Activated CD4-positive, alpha-beta T cell treated with anti-CD3 and anti-CD28 coated beads, Interleukin-2, amount 10 ng/mL, durations not matched to agents 7 days and 5 days (primary cell): Measurements from ENCODE around the gene LPIN1. TPM values are rescaled to one million over a fixed set of nuclear protein-coding genes. Genes with fewer than 3 reads are reported as not detected.
"Not testable (repeated sequence)": the region's sequence is repeated elsewhere in the genome, so short reads cannot be mapped to it uniquely, and the experiment has no call there.

Experiments
- CTCF ChIA-PET: fragments of 350-600 bp; sonication (Branson Sonifier 250); formaldehyde crosslinking; loops from one replicate; lab custom pipeline; 2021; ENCODE audit warnings: antibody characterized with exemption; lab: Charles Lee
- POLR2A ChIA-PET: fragments of 350-600 bp; sonication (Branson Sonifier 250); formaldehyde crosslinking; loops from one replicate; lab custom pipeline; 2021; ENCODE audit warnings: antibody characterized with exemption; lab: Charles Lee
- DNase-seq: peaks from one replicate; pipeline ENCODE4 v3.0.0-alpha.2; 2020
- H3K27ac Mint-ChIP-seq: one replicate; pipeline ENCODE4 v1.8.0; 2021; ENCODE audit warnings: mild to moderate bottlenecking, moderate library complexity, mixed read lengths
- H3K27me3 Mint-ChIP-seq: one replicate; pipeline ENCODE4 v1.8.0; 2021; ENCODE audit warnings: mixed read lengths
- H3K36me3 Mint-ChIP-seq: one replicate; pipeline ENCODE4 v1.8.0; 2021; ENCODE audit warnings: low read depth, mixed read lengths
- H3K4me1 Mint-ChIP-seq: one replicate; pipeline ENCODE4 v1.8.0; 2021; ENCODE audit warnings: mixed read lengths
- H3K4me3 Mint-ChIP-seq: one replicate; pipeline ENCODE4 v1.8.0; 2021; ENCODE audit warnings: mild to moderate bottlenecking, moderate library complexity, mixed read lengths
- H3K9me3 Mint-ChIP-seq: one replicate; pipeline ENCODE4 v1.8.0; 2021; ENCODE audit warnings: mixed read lengths
- total RNA-seq, 2 experiments: library from RNA; stranded (reverse); gene quantifications; one replicate each; pipeline ENCODE4 v1.2.3, GENCODE V29; 2021

Gene LPIN1
- total RNA-seq, 2 experiments from 2014 or later, result 58.9 to 62.2 TPM

- DNase-seq, result no peak
- CTCF ChIA-PET, result interaction anchor here (1.1 kb wide), 1 partner anchor 10 kb away, joined by 4 read pairs; no protein-coding TSS in a partner anchor
- H3K27me3 Mint-ChIP-seq, result no peaks in the 10 kb centered on the region
- H3K4me1 Mint-ChIP-seq, result no peaks in the 10 kb centered on the region
- H3K36me3 Mint-ChIP-seq, result peaks cover 66% of the 10 kb centered on the region
- H3K27ac Mint-ChIP-seq, result no peak overlapping the region
- H3K9me3 Mint-ChIP-seq, result no peaks in the 10 kb centered on the region
- POLR2A ChIA-PET, result no interaction called here
- H3K4me3 Mint-ChIP-seq, result no peak overlapping the region
These were observed 68.6 kb downstream of the LPIN1 start for GRCh38 chr2:11814979-11815510.

GRCh38 chr2:11816935-11817334 is 70.5 kb downstream of the LPIN1 start:
- POLR2A ChIA-PET, CTCF ChIA-PET: not testable (repeated sequence)

GRCh38 chr2:11819235-11819729 is 72.8 kb downstream of the LPIN1 start:
- peaks cover 8% of the 10 kb centered on the region for H3K4me1 Mint-ChIP-seq
- H3K27me3 Mint-ChIP-seq, result no peaks in the 10 kb centered on the region
- ChIA-PET CTCF (no interaction called here), POLR2A (no interaction called here)
- H3K4me3 Mint-ChIP-seq, result no peak overlapping the region
- no peak for DNase-seq
- H3K36me3 Mint-ChIP-seq, result peaks cover 72% of the 10 kb centered on the region
- no peaks in the 10 kb centered on the region for H3K9me3 Mint-ChIP-seq
- H3K27ac Mint-ChIP-seq, result no peak overlapping the region

More at GRCh38 chr2:11816935-11817334, 70.5 kb downstream of the LPIN1 start:
- not testable (repeated sequence) for H3K27ac Mint-ChIP-seq, DNase-seq, H3K4me3 Mint-ChIP-seq, H3K4me1 Mint-ChIP-seq, H3K27me3 Mint-ChIP-seq, H3K9me3 Mint-ChIP-seq
- H3K36me3 Mint-ChIP-seq, result peaks cover 72% of the 10 kb centered on the region

- H3K36me3 Mint-ChIP-seq, result peaks cover 72% of the 10 kb centered on the region
- no peak overlapping the region for H3K4me3 Mint-ChIP-seq
- CTCF ChIA-PET, result interaction anchor here (1.0 kb wide), 1 partner anchor 8 kb away, joined by 3 read pairs; no protein-coding TSS in a partner anchor
- peaks cover 8% of the 10 kb centered on the region for H3K4me1 Mint-ChIP-seq
- POLR2A ChIA-PET, result no interaction called here
- no peaks in the 10 kb centered on the region for H3K9me3 Mint-ChIP-seq
- no peak overlapping the region for H3K27ac Mint-ChIP-seq
- no peak for DNase-seq
- no peaks in the 10 kb centered on the region for H3K27me3 Mint-ChIP-seq
These were observed 74.2 kb downstream of the LPIN1 start for GRCh38 chr2:11820650-11821049.

GRCh38 chr2:11821705-11822104 is 75.3 kb downstream of the LPIN1 start:
- H3K36me3 Mint-ChIP-seq, result peaks cover 73% of the 10 kb centered on the region
- POLR2A ChIA-PET, result no interaction called here
- no peaks in the 10 kb centered on the region for H3K27me3 Mint-ChIP-seq
- no peak overlapping the region for H3K27ac Mint-ChIP-seq
- H3K4me1 Mint-ChIP-seq, result peaks cover 8% of the 10 kb centered on the region
- H3K9me3 Mint-ChIP-seq, result no peaks in the 10 kb centered on the region
- H3K4me3 Mint-ChIP-seq, result no peak overlapping the region
- DNase-seq, result no peak
- CTCF ChIA-PET, result no interaction called here

- H3K27me3 Mint-ChIP-seq, result not testable (repeated sequence)
- CTCF ChIA-PET, result interaction anchor here (0.6 to 1.2 kb wide), 2 partner anchors 11 to 242 kb away, joined by 3 read pairs; no protein-coding TSS in a partner anchor
These were observed 75.9 kb downstream of the LPIN1 start for GRCh38 chr2:11822359-11822745.

GRCh38 chr2:11822746-11823451 is 76.5 kb downstream of the LPIN1 start:
- CTCF ChIA-PET, result interaction anchor here (0.6 to 1.2 kb wide), 2 partner anchors 11 to 242 kb away, joined by 3 read pairs; no protein-coding TSS in a partner anchor
- POLR2A ChIA-PET, result no interaction called here
- H3K27me3 Mint-ChIP-seq, result no peaks in the 10 kb centered on the region
- H3K4me3 Mint-ChIP-seq, result no peak overlapping the region
- H3K27ac Mint-ChIP-seq, result no peak overlapping the region
- peaks cover 18% of the 10 kb centered on the region for H3K4me1 Mint-ChIP-seq
- DNase-seq, result no peak
- peaks cover 74% of the 10 kb centered on the region for H3K36me3 Mint-ChIP-seq
- H3K9me3 Mint-ChIP-seq, result no peaks in the 10 kb centered on the region

More at GRCh38 chr2:11822359-11822745, 75.9 kb downstream of the LPIN1 start:
- H3K9me3 Mint-ChIP-seq, POLR2A ChIA-PET, DNase-seq, H3K4me3 Mint-ChIP-seq, H3K27ac Mint-ChIP-seq: not testable (repeated sequence)
- peaks cover 13% of the 10 kb centered on the region for H3K4me1 Mint-ChIP-seq
- peaks cover 73% of the 10 kb centered on the region for H3K36me3 Mint-ChIP-seq

- POLR2A ChIA-PET, result no interaction called here
- Mint-ChIP-seq H3K27me3 (no peaks in the 10 kb centered on the region), H3K4me3 (no peak overlapping the region), H3K27ac (no peak overlapping the region), H3K36me3 (peaks cover 60% of the 10 kb centered on the region), H3K9me3 (no peaks in the 10 kb centered on the region), H3K4me1 (peaks cover 31% of the 10 kb centered on the region)
- DNase-seq, result no peak
- CTCF ChIA-PET, result interaction anchor here (1.9 kb wide), 1 partner anchor 9 kb away, joined by 4 read pairs; no protein-coding TSS in a partner anchor
These were observed 78.7 kb downstream of the LPIN1 start for GRCh38 chr2:11824901-11825828.

GRCh38 chr2:11827547-11827946 is 81.1 kb downstream of the LPIN1 start:
- CTCF ChIA-PET, result interaction anchor here (1.0 to 1.5 kb wide), 2 partner anchors 11 to 889 kb away, joined by 4 to 5 read pairs; no protein-coding TSS in a partner anchor
- Mint-ChIP-seq H3K4me3 (no peak overlapping the region), H3K27ac (no peak overlapping the region), H3K27me3 (peaks cover 15% of the 10 kb centered on the region), H3K4me1 (peaks cover 47% of the 10 kb centered on the region), H3K36me3 (peaks cover 48% of the 10 kb centered on the region), H3K9me3 (no peaks in the 10 kb centered on the region)
- no peak for DNase-seq
- POLR2A ChIA-PET, result no interaction called here

- ChIA-PET POLR2A (interaction anchor here (0.7 kb wide), 1 partner anchor 216 kb away, joined by 4 read pairs; no protein-coding TSS in a partner anchor), CTCF (interaction anchor here (0.8 to 1.8 kb wide), 4 partner anchors 9 to 1178 kb away, joined by 3 to 6 read pairs (median 4); no protein-coding TSS in a partner anchor)
- Mint-ChIP-seq H3K36me3 (peaks cover 37% of the 10 kb centered on the region), H3K4me1 (peaks cover 48% of the 10 kb centered on the region), H3K27me3 (peaks cover 17% of the 10 kb centered on the region), H3K27ac (peak overlapping the region; percentile 85), H3K9me3 (peaks cover 3% of the 10 kb centered on the region), H3K4me3 (no peak overlapping the region)
- DNase-seq, result no peak
These were observed 82.5 kb downstream of the LPIN1 start for GRCh38 chr2:11828933-11829323.

GRCh38 chr2:11829324-11829946 is 83.0 kb downstream of the LPIN1 start:
- Mint-ChIP-seq H3K4me1 (peaks cover 51% of the 10 kb centered on the region), H3K9me3 (peaks cover 8% of the 10 kb centered on the region), H3K4me3 (peak overlapping the region; percentile 64), H3K27ac (peak overlapping the region; percentile 85), H3K27me3 (peaks cover 22% of the 10 kb centered on the region), H3K36me3 (peaks cover 38% of the 10 kb centered on the region)
- POLR2A ChIA-PET, result no interaction called here
- peak; percentile 74 for DNase-seq
- CTCF ChIA-PET, result interaction anchor here (0.8 to 1.8 kb wide), 5 partner anchors 9 to 1177 kb away, joined by 3 to 6 read pairs (median 3); no protein-coding TSS in a partner anchor
